ENCODE results near the gene CXorf49. TPM values are rescaled to one million over a fixed set of nuclear protein-coding genes. Genes with fewer than 3 reads are reported as not detected.
"Not testable (repeated sequence)": the region's sequence is repeated elsewhere in the genome, so short reads cannot be mapped to it uniquely, and the experiment has no call there.

CXorf49 gene
- total RNA-seq, 1 donor from 2014 or later, result not detected

DNA sequence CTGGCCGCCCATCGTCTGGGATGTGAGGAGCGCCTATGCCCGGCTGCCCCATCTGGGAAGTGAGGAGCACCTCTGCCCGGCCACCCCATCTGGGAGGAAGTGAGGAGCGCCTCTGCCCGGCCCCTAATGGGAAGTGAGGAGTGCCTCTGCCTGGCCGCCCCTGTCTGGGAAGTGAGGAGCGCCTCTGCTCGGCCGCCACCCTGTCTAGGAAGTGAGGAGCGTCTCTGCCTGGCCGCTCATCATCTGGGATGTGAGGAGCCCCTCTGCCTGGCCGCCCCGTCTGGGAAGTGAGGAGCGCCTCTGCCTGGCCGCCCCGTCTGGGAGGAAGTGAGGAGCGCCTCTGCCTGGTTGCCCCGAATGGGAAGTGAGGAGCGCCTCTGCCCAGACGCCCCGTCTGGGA is 42.4 kb downstream of the CXorf49 start:
- not testable (repeated sequence) for DNase-seq (ENCODE audit: low read depth, low spot score)

DNA sequence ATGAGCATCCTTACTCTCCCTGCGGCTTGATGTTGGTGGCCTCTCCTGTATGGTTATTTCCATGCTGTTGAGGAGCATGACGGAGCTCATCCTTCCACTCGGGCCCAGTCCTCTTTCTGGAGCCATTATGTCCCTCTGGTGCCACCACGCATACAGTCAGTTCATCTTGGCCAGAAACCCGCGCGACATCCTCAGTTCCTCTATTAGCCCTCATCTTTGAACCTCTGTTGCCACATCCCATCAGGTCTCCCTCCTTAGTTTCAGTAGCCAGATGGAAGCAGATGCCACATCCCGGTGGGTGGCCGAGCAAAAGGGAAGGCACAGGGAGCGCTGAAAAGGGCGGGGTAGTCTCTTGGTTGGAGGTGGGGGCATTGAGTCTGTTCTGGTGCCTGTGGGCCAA is 46.1 kb downstream of the CXorf49 start:
- no peak for DNase-seq (ENCODE audit: low read depth, low spot score)

DNA sequence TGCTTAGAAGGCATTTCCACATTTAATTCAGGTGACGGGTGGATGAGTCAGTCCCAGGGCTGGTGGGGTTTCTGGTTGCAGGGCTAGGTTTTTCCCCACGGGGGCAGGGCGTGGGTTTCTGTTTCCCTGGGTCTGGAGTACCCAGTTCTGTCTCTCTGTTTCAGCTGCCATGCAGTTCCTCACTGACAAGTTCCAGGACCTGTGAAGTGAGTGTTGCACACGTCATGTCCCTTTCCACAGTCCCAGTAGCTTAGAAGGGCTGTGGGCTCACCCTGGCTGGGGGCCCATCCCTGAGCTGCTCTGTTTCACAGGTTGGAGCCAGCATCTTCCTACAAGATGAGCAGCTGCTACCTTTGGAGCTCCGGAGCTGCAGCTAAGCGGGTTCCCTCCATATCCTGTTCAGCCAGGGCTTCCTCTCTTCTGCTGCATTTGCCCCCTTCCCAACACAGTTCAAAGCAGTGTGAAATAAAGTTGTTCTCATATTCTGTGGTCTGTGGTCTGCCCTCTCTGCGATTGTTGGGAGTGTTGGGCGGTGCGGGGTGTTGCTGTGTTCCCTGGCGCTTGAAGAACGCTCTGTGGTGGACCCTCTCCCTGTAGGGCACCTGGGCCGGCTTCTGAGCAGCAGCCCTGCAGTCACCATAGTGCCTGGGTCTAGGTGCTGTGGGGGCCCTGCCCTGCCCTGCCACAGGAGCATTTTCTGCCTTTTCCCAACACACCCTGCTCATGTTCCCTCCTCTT is 46.9 kb downstream of the CXorf49 start:
- no peak for DNase-seq (ENCODE audit: low read depth, low spot score)

DNA sequence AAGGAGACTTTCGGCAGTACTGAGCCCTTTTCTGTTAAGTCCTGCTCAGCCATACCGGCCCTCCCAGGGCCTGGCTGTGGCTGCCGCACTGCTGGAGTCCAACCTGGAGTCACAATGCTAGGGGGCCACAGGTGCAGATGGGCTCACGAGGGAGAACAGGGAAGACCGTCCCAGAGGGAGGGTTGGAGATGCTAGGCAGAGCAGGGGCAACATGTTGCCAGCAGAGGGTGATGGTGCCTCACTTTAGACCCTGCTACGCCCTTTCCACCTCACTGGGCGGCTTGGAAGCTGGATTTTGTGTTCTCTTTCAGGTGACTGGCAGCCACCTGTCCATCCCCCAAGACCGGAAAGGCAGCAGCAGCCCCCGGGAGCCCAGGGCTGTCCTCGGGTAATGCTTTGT is 48.1 kb downstream of the CXorf49 start:
- DNase-seq (ENCODE audit: low read depth, low spot score), result not testable (repeated sequence)

DNA sequence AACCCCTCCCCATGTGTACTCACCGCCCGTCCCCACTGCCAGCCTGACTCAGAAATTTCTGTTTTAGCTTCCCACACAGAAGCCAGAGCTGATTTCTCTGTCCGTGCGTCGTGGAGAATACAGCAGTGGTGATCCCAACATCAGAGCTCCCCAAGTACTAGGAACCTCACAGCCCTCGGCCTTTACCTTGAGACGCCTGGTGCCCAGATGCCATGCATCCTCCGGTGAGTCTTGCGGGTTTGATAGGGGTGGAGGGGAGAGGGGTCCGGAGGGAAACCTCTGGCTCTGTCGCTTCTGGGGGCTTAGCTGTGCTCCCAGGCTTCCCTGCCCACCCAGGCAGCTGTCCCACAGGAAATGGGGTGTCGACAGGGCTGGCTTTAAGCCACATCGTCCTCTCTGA is 48.6 kb downstream of the CXorf49 start:
- no peak for DNase-seq (ENCODE audit: low read depth, low spot score)

DNA sequence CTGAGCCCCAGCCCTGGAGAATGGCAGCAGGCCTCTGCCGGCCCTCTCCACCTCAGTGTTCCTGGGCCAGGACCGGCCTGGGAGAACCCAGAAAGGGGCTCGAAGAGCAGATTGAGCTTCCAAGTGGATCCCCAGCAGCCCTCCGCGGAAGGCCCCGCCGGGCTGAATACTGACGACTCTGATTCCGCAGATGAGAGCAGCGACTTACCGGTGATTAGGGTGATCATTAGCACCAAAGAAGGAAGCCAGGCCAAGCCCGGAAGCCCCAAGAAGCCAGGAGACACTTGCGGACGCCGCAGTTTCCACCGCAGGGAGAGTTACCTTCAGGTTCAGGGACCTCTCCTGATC is 49.9 kb downstream of the CXorf49 start:
- DNase-seq (ENCODE audit: low read depth, low spot score), result no peak

DNA sequence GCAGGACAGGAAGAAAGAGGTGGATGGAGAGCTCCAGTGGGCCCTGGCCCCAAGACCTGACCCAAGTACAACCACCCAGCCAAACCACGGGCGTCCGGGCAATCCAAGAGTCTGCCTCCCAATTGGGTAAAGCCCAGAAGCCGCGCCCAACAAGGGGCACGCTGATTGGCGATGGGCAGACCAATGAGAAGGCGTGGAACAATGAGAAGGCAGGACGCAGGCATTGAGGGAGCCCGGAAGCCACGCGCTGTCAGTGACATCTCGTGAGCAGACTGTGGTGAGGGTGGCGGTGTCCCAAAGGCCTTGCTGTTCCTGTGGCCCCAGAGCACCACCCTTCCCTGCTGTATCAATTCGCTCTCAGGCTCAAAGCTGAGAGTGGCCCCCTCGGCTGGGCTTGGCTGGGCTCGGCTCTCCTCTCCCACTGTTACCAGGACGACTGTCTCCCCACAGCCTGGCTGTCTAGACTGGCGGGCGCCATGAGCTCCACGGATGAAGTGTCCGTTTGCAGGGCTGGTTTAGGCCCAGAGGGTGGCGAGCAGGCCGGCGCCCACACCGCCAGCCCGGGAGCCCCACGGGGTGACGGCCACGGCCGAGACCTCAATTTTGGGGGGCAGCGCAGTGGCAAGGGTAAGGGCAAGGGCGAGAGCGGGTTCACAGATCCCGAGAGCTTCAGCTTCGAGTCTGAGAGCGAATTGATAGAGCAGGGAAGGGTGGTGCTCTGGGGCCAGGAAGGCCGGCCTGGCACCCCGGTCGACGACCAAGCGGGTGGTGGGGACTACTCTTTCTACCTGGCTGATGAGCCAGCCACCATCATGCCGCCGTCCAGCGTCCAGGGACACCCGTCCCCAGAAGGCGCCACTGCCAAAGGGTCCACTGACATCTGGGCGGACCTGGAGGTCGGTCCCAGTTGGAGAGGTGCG is 50.5 kb downstream of the CXorf49 start, which contains the start of gene LOC101059915:
Gene LOC101059915, plus strand, starts transcription at position 219 of the 920 bp plus-strand sequence.
- DNase-seq (ENCODE audit: low read depth, low spot score), result no peak

DNA sequence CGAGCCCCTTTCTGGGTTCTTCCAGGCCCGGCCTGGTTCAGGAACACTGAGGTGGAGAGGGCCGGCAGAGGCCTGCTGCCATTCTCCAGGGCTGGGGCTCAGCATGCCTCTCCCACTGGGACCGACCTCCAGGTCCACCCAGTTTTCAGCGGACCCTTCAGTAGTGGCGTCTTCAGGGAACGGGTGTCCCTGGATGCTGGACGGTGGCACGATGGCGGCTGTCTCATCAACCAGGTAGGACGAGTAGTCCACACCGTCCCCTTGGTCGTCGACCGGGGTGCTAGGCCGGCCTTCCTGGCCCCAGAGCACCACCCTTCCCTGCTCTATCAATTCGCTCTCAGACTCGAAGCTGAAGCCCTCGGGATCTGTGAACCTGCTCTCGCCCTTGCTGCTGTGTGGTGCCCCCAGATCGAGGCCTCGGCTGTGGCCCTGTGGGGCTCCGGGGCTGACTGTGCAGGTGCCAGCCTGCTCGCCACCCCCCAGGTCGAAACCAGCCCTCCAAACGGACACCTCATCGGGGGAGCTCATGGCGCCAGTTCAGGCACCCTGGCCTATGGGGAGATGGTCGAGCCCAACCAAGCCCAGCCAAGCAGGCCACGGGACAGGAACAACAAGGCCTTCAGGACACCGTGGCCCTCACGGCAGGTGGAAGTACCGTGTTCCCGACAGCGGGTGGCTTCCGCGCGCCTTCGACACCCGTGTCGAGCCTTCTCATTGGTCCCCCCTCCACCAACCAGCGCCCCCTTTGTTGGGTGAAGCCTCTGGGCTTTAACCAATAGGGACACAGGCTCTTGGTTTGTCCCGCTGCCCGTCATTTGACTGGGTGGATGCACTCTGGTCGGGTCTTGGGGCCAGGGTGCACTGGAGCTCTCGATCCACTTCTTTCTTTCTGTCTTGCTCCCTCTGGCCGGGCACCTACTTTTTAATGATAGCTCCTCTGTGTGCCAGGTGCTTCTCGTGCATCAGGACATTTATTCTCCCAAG is 51.6 kb downstream of the CXorf49 start:
- no peak for DNase-seq (ENCODE audit: low read depth, low spot score)

DNA sequence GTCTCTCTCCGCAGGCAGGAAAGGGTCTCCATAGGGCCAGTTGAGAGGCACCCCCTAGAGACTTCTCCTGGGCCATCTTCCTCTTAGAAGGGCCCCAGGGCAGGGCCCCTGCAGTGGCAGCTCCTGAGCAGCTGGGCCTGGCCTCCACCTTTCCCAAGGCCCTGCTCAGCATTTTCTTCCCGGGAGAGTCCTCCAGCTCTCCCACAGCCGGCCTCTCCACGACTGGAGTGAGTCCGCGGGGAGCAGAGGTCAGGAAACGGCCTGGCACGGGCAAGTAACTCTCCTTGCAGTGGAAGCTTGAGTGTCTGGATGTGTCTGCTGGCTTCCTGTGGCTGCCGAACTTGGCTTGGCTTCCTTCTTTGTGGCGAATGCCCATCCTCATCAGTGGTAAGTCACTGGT is 52.3 kb downstream of the CXorf49 start:
- DNase-seq (ENCODE audit: low read depth, low spot score), result no peak

DNA sequence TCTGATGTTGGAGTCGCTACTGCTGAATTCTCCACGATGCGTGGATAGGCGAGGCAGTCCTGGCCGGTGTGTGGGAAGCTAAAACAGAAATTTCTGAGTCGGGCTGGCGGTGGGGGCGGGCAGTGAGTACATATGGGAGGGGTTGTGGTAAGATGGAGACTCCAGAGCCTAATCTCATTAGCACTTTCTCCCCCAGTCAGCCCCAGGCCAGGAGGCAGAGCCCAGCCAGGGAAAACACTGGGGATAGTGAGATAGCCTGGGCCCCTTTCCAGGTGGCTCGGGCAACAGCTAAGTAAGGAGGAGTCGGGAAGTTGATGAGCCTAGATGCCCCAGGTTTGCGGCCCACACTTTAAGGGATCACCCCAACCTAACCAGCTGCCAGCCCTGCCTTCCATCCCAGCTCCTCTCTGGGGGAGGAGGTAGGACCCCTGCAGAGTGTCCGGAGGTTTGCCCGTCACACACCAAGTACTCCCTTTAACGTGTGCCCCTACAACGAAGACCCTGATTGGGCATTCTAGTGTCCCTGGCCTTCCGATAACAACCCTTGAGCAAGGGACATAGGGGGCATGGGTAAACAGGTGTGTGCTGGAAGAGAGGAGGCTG is 53.1 kb downstream of the CXorf49 start:
- no peak for DNase-seq (ENCODE audit: low read depth, low spot score)

Other genes with a start within 250 kb of the CXorf49 start
- gene OGT, start 185.2 kb downstream of the CXorf49 start, total RNA-seq, result 86.6 and 115 TPM in 2 replicates
- gene GCNA, start 139.8 kb downstream of the CXorf49 start, total RNA-seq, result 0.59 and 2.3 TPM in 2 replicates
- not detected in 2 replicates for gene CXCR3, start 99.8 kb downstream of the CXorf49 start, total RNA-seq
- not detected in 2 replicates for gene CXorf49B, start 45.1 kb upstream of the CXorf49 start, total RNA-seq
- 21.2 and 22.0 TPM in 2 replicates for gene NHSL2, start 192.6 kb upstream of the CXorf49 start, total RNA-seq